HG02885 (cell line): Measurements from ENCODE around the gene BAAT.
"Not testable (repeated sequence)": the region's sequence is repeated elsewhere in the genome, so short reads cannot be mapped to it uniquely, and the experiment has no call there.

Source experiments
- ATAC-seq: cut with Tn5 transposase; IDR thresholded peaks from one replicate; pipeline ENCODE4 v1.9.1; 2021; ENCODE audit warnings: mild to moderate bottlenecking; ENCODE audit not compliant: unreplicated experiment, poor library complexity

The BAAT gene

GRCh38 chr9:101384873-101385536 lies at the start of gene BAAT:
Gene BAAT, minus strand, starts transcription at chr9:101385006. Its CDS starts 13,602 bp downstream, at chr9:101371404.
- not testable (repeated sequence) for ATAC-seq

- ATAC-seq = no peak
These were observed 48.4 kb upstream of the BAAT start for GRCh38 chr9:101433229-101433628.

- no peak for ATAC-seq
These were observed 47.9 kb upstream of the BAAT start for GRCh38 chr9:101432740-101433139.

- ATAC-seq = no peak
These were observed 47.4 kb upstream of the BAAT start for GRCh38 chr9:101432171-101432570.

- no peak for ATAC-seq
These were observed 44.9 kb upstream of the BAAT start for GRCh38 chr9:101429736-101430135.

GRCh38 chr9:101428909-101429308 lies 44.1 kb upstream of the BAAT start:
- no peak for ATAC-seq

GRCh38 chr9:101427957-101428655 lies 43.3 kb upstream of the BAAT start:
- peak; percentile 82 for ATAC-seq

- ATAC-seq = no peak
These were observed 42.6 kb upstream of the BAAT start for GRCh38 chr9:101427358-101427757.

- no peak for ATAC-seq
These were observed 36.9 kb upstream of the BAAT start for GRCh38 chr9:101421653-101422065.

GRCh38 chr9:101419863-101420262 lies 35.1 kb upstream of the BAAT start:
- no peak for ATAC-seq

GRCh38 chr9:101418518-101419430 lies 34.0 kb upstream of the BAAT start:
- ATAC-seq = no peak

- ATAC-seq = no peak
These were observed 33.2 kb upstream of the BAAT start for GRCh38 chr9:101417977-101418376.

- no peak for ATAC-seq
These were observed 32.6 kb upstream of the BAAT start for GRCh38 chr9:101417389-101417788.

GRCh38 chr9:101415578-101415977 lies 30.8 kb upstream of the BAAT start:
- ATAC-seq = no peak

GRCh38 chr9:101414839-101415238 lies 30.0 kb upstream of the BAAT start:
- no peak for ATAC-seq

GRCh38 chr9:101409079-101409477 lies 24.3 kb upstream of the BAAT start:
- no peak for ATAC-seq

GRCh38 chr9:101408374-101409078 lies 23.7 kb upstream of the BAAT start:
- ATAC-seq = no peak

GRCh38 chr9:101403516-101404285 lies 18.9 kb upstream of the BAAT start:
- ATAC-seq = no peak

GRCh38 chr9:101400120-101400519 lies 15.3 kb upstream of the BAAT start:
- ATAC-seq = no peak

- ATAC-seq = no peak
These were observed 14.8 kb upstream of the BAAT start for GRCh38 chr9:101399643-101399970.
